G401 (cell line): ENCODE data around the gene SLC5A10. TPM values are rescaled to one million over a fixed set of nuclear protein-coding genes. Genes with fewer than 3 reads are reported as not detected.

Source experiments
- DNase-seq: peaks from one replicate; pipeline ENCODE4 v3.0.0-alpha.2; 2015; ENCODE audit warnings: low spot score
- in situ Hi-C: cut with HindIII; loops from 2 replicates; pipeline ENCODE4 v1.10.0; 2016; ENCODE audit warnings: low sequenced_read_pairs, mixed read lengths
- total RNA-seq: library from RNA; depleted of rRNA; stranded (reverse); fragments of >200 nt; shearing (Covaris generic); gene quantifications from 2 replicates; pipeline ENCODE4 v1.2.3, GENCODE V29; 2014

SLC5A10 gene
- total RNA-seq, 1 experiment from 2014 or later = not detected

- in situ Hi-C loops = no loop called here
- DNase-seq = no peak
Observed at GRCh38 chr17:18978050-18978449, 26.1 kb downstream of the SLC5A10 start.

- DNase-seq = no peak
- in situ Hi-C loops = no loop called here
Observed at GRCh38 chr17:18978655-18979054, 26.7 kb downstream of the SLC5A10 start.

GRCh38 chr17:18980682-18981334 is 28.8 kb downstream of the SLC5A10 start:
- in situ Hi-C loops = no loop called here
- DNase-seq = no peak

- no peak for DNase-seq
- in situ Hi-C loops = no loop called here
Observed at GRCh38 chr17:18981335-18981641, 29.3 kb downstream of the SLC5A10 start.

GRCh38 chr17:18981642-18982424 is 29.9 kb downstream of the SLC5A10 start:
- in situ Hi-C loops = no loop called here
- DNase-seq = no peak

DNA sequence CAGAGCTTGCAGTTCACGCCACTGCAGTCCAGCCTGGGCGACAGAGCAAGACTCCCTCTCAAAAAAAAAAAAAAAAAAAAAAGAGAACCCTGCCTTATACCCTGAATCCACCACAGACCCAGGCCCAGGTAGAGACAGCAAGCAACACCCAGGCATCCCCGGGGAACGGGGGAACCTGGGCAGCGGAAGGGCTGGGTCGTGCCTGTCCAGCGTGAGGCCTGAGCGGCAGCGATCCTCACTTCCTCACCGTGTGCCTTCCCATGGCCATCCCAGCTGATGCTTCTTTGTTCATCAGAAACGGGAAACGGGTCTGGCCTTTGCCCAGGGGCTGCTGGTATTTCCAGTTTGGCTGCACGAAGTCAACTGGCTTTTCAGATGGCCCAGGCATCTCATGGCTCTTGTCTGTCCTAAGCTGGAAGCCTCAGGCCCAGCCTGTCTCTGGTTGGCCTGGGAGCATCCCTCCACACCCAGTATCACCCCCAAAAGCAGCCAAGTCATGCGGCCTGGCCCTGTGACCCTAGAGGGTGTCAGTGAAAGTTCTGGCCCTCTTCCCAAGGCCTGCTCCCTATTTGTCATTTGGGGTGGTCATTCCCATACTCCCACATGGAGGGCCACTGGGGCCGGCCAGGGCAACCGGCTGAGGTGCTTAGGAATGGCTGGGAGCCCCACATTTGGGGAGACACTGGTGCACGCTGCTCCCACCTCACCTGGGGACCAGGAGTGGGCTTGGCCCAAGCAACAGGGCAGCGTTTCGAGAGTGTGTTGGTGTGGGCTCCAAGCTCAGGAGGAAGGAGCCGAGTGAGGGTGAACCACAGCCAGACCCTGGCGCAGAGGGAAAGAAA is 32.5 kb downstream of the SLC5A10 start:
- no peak for DNase-seq

GRCh38 chr17:18985475-18985874 is 33.5 kb downstream of the SLC5A10 start:
- DNase-seq = no peak

More for the DNA sequence above, 32.5 kb downstream of the SLC5A10 start:
- in situ Hi-C loops = no loop called here

GRCh38 chr17:18986541-18987229 is 34.7 kb downstream of the SLC5A10 start:
- in situ Hi-C loops = no loop called here
- DNase-seq = no peak

More at GRCh38 chr17:18985475-18985874, 33.5 kb downstream of the SLC5A10 start:
- in situ Hi-C loops = no loop called here

DNA sequence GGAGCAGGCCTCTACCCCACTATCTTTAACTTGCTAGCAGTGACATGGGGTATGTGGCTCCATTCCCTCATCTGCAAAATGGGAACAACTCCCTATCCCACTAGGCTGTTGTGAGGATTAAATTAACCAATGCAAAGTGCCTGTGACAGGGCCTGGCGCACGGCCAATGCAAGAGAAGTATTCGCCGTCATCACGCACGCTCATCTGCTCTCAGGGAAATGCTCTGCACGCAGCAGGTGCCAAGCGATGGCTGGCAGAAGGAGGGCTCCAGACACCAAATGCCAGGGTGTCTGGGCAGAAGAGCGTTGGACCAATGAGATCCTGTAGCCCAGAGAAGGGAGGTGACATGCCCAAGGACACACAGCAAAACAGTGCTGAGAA is 35.3 kb downstream of the SLC5A10 start:
- in situ Hi-C loops = no loop called here
- DNase-seq = no peak

DNA sequence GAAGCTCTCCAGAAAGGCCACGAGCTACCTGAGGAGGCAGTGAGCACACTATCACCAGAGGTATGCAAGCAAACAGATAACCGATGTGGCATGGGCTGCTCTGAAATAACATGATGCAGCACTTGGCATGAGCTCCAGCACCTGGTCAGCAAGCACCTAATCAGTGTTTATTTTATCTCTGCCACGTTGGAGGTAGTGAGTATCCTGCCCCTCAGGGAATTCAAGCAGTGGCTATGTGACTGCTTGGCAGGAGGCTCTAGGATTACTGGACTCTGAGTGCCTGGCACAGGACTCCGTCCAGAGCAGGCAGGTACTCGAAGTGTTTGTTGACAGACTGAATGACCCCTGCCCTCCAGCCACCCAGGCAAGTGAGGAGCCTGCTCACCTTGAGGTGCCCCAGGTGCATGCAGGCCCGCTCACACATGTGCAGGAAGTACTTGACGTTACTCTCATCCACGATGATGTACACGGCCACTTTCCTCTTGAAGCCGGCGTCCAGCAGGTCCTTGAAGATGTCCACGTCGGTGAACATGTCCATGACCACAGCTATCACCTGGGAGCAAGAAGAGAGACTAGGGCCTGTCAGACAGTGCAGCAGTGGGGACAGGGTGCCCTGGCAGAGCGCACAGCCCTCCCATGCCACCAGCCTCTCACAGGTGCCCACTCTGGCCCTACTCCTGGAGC is 36.0 kb downstream of the SLC5A10 start:
- no peak for DNase-seq
- in situ Hi-C loops = no loop called here

GRCh38 chr17:18988546-18989173 is 36.7 kb downstream of the SLC5A10 start:
- in situ Hi-C loops = no loop called here
- no peak for DNase-seq

GRCh38 chr17:18990331-18990730 is 38.4 kb downstream of the SLC5A10 start:
- DNase-seq = no peak
- in situ Hi-C loops = no loop called here

DNA sequence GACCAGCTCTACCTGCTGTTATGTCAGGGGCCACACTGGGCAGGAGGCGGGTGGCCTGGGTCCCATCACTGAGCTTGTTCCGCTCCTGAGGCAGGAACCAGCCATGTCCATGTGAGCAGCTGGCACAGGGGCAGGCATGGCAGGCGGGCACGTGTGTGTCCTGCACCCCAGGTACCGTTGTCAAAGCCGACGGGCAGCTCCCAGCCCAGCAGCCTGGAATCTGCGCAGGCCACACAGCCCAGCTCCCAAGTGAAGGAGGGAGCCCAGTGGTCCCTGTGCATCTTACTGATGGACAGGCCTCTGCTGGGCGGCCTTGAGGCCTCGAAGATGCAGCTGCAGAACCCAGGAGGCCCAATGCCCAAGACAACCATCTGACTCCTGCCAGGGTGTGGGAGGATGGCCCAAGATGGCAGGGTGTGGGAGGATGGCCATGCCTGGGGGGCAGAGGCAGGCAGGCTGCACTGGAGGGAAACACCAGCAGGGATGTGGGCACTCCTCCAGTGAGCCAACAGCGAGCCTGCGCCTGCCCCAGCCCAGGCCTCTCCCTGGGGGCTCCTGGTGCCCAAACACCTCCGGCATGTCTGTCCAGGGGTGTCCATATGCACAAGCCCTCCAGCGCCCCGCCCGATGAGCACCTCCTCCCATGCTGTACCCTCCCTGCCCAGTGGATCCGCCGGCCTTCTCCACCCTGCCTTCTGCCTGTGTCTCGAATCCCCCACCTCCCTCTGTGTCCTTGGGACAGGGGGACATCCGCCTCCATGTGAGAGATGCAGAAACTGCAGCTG is 39.8 kb downstream of the SLC5A10 start:
- in situ Hi-C loops = no loop called here
- no peak for DNase-seq

DNA sequence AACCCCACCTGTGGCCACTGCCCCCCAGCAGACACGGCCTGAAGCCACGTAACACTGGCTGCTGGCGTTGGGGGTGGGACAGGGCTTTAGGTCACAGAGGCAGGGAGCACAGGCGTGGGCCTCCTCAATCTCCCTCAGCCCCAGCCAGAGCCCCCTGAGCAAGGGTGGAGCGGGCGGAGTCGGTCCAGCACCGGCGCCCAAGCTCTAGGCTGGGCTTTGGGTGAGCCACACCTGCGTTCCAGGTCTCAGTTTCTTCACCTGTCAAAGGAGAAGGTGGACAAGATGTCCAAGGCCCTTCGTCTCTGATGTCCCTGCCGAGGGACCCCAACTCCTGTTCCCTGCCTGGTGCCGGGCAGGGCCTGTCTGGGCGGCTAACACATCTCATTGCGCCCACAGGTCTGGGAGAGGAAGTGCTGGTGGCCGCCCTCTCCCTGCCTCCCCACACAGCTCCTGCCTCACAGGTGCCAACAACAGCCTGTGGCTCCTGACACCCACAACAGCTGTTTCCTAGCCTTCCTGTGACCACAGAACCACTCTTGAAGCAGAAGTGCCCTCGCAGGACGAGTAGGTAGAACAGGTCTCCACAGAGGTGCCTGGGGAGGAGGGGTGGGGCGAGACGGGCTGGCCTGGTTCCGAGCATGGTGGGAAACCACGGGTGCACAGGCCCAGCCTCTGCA is 40.6 kb downstream of the SLC5A10 start:
- in situ Hi-C loops = no loop called here

DNA sequence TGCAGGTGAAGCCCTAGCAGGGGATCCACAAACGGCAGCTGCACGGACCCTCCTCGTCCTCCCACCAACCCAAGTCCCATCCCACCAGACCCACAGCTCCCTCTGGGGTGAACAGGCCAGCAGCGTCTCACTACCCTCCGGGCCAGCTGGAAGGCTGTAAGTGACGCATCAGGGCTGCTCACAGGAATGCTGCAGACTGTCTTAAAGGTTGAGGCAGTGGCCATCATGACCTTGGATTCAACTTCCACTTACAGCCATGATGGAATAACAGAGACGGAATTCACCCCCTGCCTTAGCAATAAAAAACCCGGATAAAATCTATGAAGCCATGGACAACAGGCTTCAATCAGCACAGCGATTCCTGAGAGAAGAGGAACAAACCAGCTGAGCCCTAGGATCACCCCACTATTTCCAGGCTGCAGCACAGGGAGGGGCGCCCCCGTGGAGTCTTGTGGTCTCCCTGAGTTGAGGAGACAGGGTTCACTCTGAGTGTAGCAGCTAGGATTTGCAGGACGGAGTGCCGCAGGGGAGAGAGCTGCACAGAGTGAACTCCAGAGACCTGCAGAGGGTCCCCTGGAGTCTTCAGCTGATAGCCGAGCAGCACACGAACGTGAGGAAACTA is 42.1 kb downstream of the SLC5A10 start:
- in situ Hi-C loops = no loop called here
- DNase-seq = no peak

More for the DNA sequence above, 40.6 kb downstream of the SLC5A10 start:
- DNase-seq = no peak

- in situ Hi-C loops = no loop called here
- DNase-seq = no peak
Observed at GRCh38 chr17:18994631-18995030, 42.7 kb downstream of the SLC5A10 start.

DNA sequence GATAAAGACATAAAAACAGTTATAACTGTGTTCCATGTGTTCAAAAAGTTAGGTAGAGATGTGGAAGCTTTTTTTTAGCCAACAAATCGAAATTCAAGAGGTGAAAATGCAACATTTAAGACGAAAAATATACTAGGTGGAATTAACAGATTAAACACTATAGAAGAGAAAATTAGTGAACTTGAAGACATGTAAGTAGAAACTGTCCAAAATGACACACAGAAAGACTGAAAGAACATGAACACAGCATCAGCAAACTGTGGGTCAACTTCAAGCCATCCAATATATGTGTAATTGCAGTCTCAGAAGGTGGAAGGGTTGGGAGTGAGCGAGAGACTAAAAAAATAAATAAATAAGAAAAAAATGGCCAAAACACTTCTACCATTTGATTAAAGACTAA is 43.3 kb downstream of the SLC5A10 start:
- no peak for DNase-seq
- in situ Hi-C loops = no loop called here
